Measurements from ENCODE around the gene USP49.

USP49 gene

DNA sequence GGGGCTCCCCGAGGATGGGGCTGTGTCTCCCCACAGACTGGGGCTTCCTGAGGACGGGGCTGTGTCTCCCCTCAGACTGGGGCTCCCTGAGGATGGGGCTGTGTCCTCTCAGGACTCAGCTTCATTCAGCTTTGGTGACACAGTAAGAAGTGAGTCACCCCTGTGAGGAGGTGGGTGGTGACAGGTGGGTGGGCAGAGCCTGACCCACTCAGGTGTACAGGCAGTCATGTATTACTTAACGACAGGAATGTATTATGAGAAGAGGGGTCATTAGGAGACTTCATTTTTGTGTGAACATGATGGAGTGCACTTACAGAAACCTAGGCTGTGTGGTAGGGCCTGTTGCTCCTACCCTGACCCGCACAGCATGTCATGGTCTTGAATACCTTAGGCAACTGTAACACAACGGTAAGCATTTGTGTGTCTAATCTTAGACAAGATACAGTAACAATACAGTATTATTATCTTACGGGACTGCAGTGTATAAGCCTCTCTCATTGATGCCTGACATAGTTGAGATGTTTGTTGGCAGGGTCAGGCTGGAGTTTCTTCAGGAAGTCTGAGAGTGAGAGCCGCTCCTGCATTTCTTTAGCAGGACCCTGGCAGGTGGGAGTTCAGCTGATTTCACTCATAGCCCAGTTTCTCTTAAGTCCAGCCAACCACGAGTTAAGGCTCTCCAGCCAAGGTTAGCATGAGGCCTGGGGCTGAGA lies 137.1 kb downstream of the USP49 start:
- DNase-seq (ENCODE audit: low read depth), result peak; percentile 44
- TF ChIP-seq, protein P1, sequence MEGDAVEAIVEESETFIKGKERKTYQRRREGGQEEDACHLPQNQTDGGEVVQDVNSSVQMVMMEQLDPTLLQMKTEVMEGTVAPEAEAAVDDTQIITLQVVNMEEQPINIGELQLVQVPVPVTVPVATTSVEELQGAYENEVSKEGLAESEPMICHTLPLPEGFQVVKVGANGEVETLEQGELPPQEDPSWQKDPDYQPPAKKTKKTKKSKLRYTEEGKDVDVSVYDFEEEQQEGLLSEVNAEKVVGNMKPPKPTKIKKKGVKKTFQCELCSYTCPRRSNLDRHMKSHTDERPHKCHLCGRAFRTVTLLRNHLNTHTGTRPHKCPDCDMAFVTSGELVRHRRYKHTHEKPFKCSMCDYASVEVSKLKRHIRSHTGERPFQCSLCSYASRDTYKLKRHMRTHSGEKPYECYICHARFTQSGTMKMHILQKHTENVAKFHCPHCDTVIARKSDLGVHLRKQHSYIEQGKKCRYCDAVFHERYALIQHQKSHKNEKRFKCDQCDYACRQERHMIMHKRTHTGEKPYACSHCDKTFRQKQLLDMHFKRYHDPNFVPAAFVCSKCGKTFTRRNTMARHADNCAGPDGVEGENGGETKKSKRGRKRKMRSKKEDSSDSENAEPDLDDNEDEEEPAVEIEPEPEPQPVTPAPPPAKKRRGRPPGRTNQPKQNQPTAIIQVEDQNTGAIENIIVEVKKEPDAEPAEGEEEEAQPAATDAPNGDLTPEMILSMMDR (conservative IDR thresholded peaks at IDR 0.05; ENCODE audit: low read depth, low read length), result no peak
- no peak overlapping the region for H3K4me3 ChIP-seq (ENCODE audit: low read depth, low read length)

DNA sequence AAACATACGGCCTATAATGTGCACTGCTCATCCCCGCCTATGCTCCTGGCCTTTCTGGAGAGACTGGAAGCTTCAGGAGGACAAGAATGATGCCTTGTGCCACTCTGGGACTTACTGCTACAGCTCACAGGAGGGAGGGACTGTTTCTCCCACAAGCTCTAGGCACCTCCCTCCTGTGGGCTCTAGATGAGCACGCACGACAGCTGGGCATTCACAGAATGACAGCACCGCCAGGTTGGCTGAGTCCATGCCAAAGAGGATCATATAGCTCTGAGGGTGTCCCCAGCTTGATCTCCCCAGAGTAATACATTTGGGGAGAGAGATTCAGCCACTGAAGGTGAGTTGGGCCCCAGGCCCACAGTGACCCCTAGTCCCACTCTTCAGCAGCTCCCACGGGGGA lies 137.9 kb downstream of the USP49 start:
- TF ChIP-seq, protein P1 (conservative IDR thresholded peaks at IDR 0.05; ENCODE audit: low read depth, low read length), result no peak

DNA sequence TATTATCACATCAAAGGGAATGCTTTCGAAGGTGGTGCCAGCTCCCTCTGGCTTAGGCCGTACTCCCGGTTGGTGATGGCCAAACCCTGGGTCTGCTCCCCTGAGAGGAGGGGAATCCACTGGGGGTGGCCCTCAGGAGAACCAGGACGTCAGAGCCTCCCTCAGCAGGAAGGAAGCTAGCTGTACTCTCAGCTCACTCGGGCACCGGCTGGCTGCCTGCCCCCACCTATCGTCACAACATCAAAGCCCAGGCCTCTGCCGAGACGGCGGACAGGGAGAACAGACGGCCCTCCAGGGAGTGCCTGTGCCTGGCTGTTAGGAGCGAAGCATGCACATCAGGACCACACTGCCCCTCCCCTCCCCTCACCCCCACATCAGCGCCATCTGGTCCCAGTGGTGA lies 138.8 kb downstream of the USP49 start:
- DNase-seq (ENCODE audit: low read depth), result no peak
- TF ChIP-seq, protein P1 (conservative IDR thresholded peaks at IDR 0.05; ENCODE audit: low read depth, low read length), result no peak
- no peak overlapping the region for H3K4me3 ChIP-seq (ENCODE audit: low read depth, low read length)

More for the DNA sequence above, 137.9 kb downstream of the USP49 start:
- H3K4me3 ChIP-seq (ENCODE audit: low read depth, low read length), result no peak overlapping the region
- DNase-seq (ENCODE audit: low read depth), result no peak

DNA sequence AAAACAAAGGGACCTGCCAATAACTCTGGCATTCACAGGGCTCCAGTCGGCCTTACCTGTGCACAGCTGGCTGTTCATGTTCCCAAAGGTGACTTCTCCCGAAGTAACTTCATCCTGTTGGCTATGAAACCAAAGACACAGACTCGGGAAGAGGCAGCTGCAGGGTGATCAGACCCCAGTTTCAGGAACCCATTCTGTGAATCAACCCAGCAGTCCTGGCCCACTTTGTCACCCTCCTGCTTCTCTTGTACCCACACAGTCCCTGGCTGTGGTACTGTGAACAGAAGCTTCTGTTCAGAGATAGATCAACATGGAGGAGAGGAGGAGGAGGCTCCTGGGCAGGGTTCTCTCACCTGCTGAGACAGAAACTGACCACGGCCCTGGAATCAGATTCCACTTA lies 139.3 kb downstream of the USP49 start:
- no peak for DNase-seq (ENCODE audit: low read depth)
- H3K4me3 ChIP-seq (ENCODE audit: low read depth, low read length), result no peak overlapping the region
- TF ChIP-seq, protein P1 (conservative IDR thresholded peaks at IDR 0.05; ENCODE audit: low read depth, low read length), result no peak

DNA sequence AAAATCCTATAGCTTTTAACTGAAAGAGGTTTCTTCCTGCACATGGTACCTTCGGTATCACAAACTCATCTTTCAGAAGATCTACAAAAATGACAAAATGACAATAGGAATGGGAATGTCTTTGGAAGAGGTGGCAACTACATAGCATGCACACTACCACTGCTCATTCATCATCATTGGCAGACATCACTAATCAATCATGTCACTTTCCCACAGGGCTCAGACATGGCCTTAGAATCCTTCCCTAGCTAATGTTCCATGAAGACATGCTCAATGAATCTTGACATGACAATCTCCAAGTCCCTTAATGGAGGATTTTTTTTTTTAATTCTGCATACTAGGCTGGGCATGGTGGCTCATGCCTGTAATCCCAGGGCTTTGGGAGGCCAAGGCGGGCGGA lies 144.8 kb downstream of the USP49 start:
- DNase-seq (ENCODE audit: low read depth), result no peak
- no peak overlapping the region for H3K4me3 ChIP-seq (ENCODE audit: low read depth, low read length)
- TF ChIP-seq, protein P1 (conservative IDR thresholded peaks at IDR 0.05; ENCODE audit: low read depth, low read length), result no peak

DNA sequence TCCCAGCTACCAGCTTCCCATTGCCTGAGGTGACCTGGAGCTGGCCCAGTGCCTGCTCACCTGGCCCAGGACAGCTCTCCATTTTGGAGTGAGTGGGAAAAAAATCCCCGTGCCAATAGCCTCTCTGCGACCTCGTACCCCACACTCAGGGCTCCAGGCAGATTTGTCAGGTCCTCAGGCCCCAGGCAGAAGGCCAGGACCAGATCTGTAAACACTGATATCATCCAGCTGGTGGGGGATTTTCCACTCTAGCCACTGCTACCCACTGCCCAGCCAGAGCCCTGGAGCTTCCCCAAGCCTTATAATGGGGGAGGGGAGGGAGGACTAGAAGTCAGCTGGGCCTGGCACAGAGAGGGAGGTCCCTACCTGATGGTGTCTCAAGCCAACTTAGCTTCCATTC lies 146.6 kb downstream of the USP49 start:
- no peak for DNase-seq (ENCODE audit: low read depth)
- TF ChIP-seq, protein P1 (conservative IDR thresholded peaks at IDR 0.05; ENCODE audit: low read depth, low read length), result no peak
- H3K4me3 ChIP-seq (ENCODE audit: low read depth, low read length), result no peak overlapping the region

DNA sequence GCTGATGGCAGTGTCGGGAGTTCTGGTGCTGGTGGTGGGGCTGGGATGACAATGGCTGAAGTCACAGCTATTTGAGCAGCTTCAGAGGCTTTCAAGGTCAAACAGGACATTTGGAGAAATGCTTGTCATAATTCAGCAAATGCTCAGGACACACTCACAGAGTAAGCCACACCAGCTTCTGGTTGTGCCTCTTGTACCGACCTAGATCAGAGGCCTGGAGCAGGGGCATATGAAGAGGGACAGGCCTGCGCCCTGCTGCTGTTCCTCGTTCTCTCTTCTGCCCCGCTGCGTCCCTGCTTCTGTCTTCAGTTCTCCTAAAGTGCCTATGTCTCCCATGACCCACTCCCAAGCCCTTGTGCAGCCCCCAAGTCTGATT lies 147.1 kb downstream of the USP49 start:
- no peak for DNase-seq (ENCODE audit: low read depth)
- TF ChIP-seq, protein P1 (conservative IDR thresholded peaks at IDR 0.05; ENCODE audit: low read depth, low read length), result no peak
- H3K4me3 ChIP-seq (ENCODE audit: low read depth, low read length), result no peak overlapping the region
